H9 (cell line): ENCODE data around the gene UTP25. TPM values are rescaled to one million over a fixed set of nuclear protein-coding genes. Genes with fewer than 3 reads are reported as not detected.

Experiments used
- DNase-seq: peaks from one replicate; pipeline ENCODE4 v3.0.0-alpha.2; 2017
- H2AFZ ChIP-seq: one replicate; pipeline ENCODE4 v1.6.1; 2013; ENCODE audit warnings: mild to moderate bottlenecking, low read length, control low read depth, moderate library complexity
- H2AK5ac ChIP-seq: 2 replicates; pipeline ENCODE4 v1.6.1; 2013; ENCODE audit warnings: low read length, control low read depth, mixed read lengths; ENCODE audit not compliant: insufficient read length
- H2BK120ac ChIP-seq: one replicate; pipeline ENCODE4 v1.6.1; 2013; ENCODE audit warnings: low read depth, mild to moderate bottlenecking, low read length, control low read depth, inconsistent platforms; ENCODE audit not compliant: poor library complexity, severe bottlenecking
- H2BK12ac ChIP-seq: 2 replicates; pipeline ENCODE4 v1.6.1; 2013; ENCODE audit warnings: low read length, control low read depth, mixed read lengths, low read depth; ENCODE audit not compliant: insufficient read length
- H2BK15ac ChIP-seq: 2 replicates; pipeline ENCODE4 v1.6.1; 2013; ENCODE audit warnings: low read depth, low read length, control low read depth
- H2BK20ac ChIP-seq: one replicate; pipeline ENCODE4 v1.6.1; 2013; ENCODE audit warnings: low read depth, mild to moderate bottlenecking, low read length, control low read depth, inconsistent platforms; ENCODE audit not compliant: poor library complexity, severe bottlenecking
- H2BK5ac ChIP-seq: 2 replicates; pipeline ENCODE4 v1.6.1; 2013; ENCODE audit warnings: low read length, control low read depth, mixed read lengths; ENCODE audit not compliant: insufficient read length
- H3K14ac ChIP-seq: 2 replicates; pipeline ENCODE4 v1.6.1; 2013; ENCODE audit warnings: low read length, control low read depth; ENCODE audit not compliant: insufficient read depth
- H3K18ac ChIP-seq: 2 replicates; pipeline ENCODE4 v1.6.1; 2013; ENCODE audit warnings: low read depth, mild to moderate bottlenecking, mixed read lengths, low read length, control low read depth; ENCODE audit not compliant: insufficient read length
- H3K23ac ChIP-seq: 2 replicates; pipeline ENCODE4 v1.6.1; 2013; ENCODE audit warnings: low read length, control low read depth, mixed read lengths, low read depth; ENCODE audit not compliant: insufficient read length
- H3K23me2 ChIP-seq: 2 replicates; pipeline ENCODE4 v1.6.1; 2013; ENCODE audit warnings: low read depth, mild to moderate bottlenecking, mixed read lengths, low read length, control low read depth; ENCODE audit not compliant: insufficient read length, poor library complexity, severe bottlenecking
- H3K27ac ChIP-seq: 2 replicates; pipeline ENCODE4 v1.5.1; 2013; ENCODE audit warnings: low read length, control low read depth, mixed read lengths, low read depth; ENCODE audit not compliant: insufficient read length
- H3K27me3 ChIP-seq: 2 replicates; pipeline ENCODE4 v1.6.1; 2013; ENCODE audit warnings: low read length, control low read depth, inconsistent platforms; ENCODE audit not compliant: insufficient read depth
- H3K4ac ChIP-seq: 2 replicates; pipeline ENCODE4 v1.6.1; 2013; ENCODE audit warnings: low read depth, mild to moderate bottlenecking, control low read depth, inconsistent platforms, low read length, moderate library complexity
- H3K4me1 ChIP-seq: 2 replicates; pipeline ENCODE4 v1.6.1; 2013; ENCODE audit warnings: low read length, control low read depth, inconsistent platforms; ENCODE audit not compliant: insufficient read depth
- H3K4me2 ChIP-seq: 2 replicates; pipeline ENCODE4 v1.6.1; 2013; ENCODE audit warnings: low read length, control low read depth, mixed read lengths; ENCODE audit not compliant: insufficient read length, insufficient read depth
- H3K56ac ChIP-seq: 2 replicates; pipeline ENCODE4 v1.6.1; 2013; ENCODE audit warnings: low read depth, mild to moderate bottlenecking, mixed read lengths, low read length, control low read depth; ENCODE audit not compliant: insufficient read length
- H3K79me1 ChIP-seq: 2 replicates; pipeline ENCODE4 v1.6.1; 2013; ENCODE audit warnings: low read depth, mild to moderate bottlenecking, moderate library complexity, low read length, control low read depth, inconsistent platforms; ENCODE audit not compliant: insufficient read depth, poor library complexity, severe bottlenecking
- H3K79me2 ChIP-seq: 2 replicates; pipeline ENCODE4 v1.6.1; 2013; ENCODE audit warnings: low read length, control low read depth, inconsistent platforms; ENCODE audit not compliant: insufficient read depth
- H3K9ac ChIP-seq: 2 replicates; pipeline ENCODE4 v1.6.1; 2013; ENCODE audit warnings: low read length, control low read depth, mixed read lengths; ENCODE audit not compliant: insufficient read length; ENCODE audit errors: extremely low read depth
- H3K9me3 ChIP-seq: one replicate; pipeline ENCODE4 v1.6.1; 2013; ENCODE audit warnings: low read depth, low read length, inconsistent platforms; ENCODE audit not compliant: control insufficient read depth
- H3T11ph ChIP-seq: one replicate; pipeline ENCODE4 v1.6.1; 2013; ENCODE audit warnings: mild to moderate bottlenecking, low read length, control low read depth, inconsistent platforms
- H4K20me1 ChIP-seq: one replicate; pipeline ENCODE4 v1.6.1; 2013; ENCODE audit not compliant: control insufficient read depth, insufficient read length, insufficient read depth
- H4K5ac ChIP-seq: 2 replicates; pipeline ENCODE4 v1.6.1; 2013; ENCODE audit warnings: low read depth, mild to moderate bottlenecking, mixed read lengths, low read length, control low read depth; ENCODE audit not compliant: insufficient read length
- H4K8ac ChIP-seq: replicated peaks from 2 replicates; pipeline ENCODE4 v1.6.1; 2013; ENCODE audit warnings: low read length, control low read depth, mixed read lengths, low read depth; ENCODE audit not compliant: insufficient read length
- H4K91ac ChIP-seq: 2 replicates; pipeline ENCODE4 v1.6.1; 2013; ENCODE audit warnings: low read depth, mild to moderate bottlenecking, moderate library complexity, mixed read lengths, low read length, control low read depth; ENCODE audit not compliant: insufficient read length
- H3K27ac Mint-ChIP-seq, 3 experiments: 2 replicates in 2 of 3; 3 replicates in 1 of 3; pipeline ENCODE4 v1.8.0; 2020 to 2021; ENCODE audit warnings: mixed read lengths in 3 of 3, mild to moderate bottlenecking in 1 of 3, moderate library complexity in 1 of 3
- H3K27me3 Mint-ChIP-seq: 2 replicates; pipeline ENCODE4 v1.8.0; 2021; ENCODE audit warnings: low read depth, mild to moderate bottlenecking, moderate library complexity, mixed read lengths
- H3K36me3 Mint-ChIP-seq, 3 experiments: 2 replicates in 2 of 3; 3 replicates in 1 of 3; pipeline ENCODE4 v1.8.0; 2020 to 2021; ENCODE audit warnings: low read depth in 3 of 3, mixed read lengths in 3 of 3; ENCODE audit not compliant: insufficient read depth in 1 of 3
- H3K4me1 Mint-ChIP-seq, 2 experiments: 2 replicates each; pipeline ENCODE4 v1.8.0; 2020; ENCODE audit warnings: mixed read lengths in 2 of 2
- H3K4me3 Mint-ChIP-seq, 2 experiments: 2 replicates in 1 of 2; 3 replicates in 1 of 2; pipeline ENCODE4 v1.8.0; 2020 to 2021; ENCODE audit warnings: mild to moderate bottlenecking in 2 of 2, mixed read lengths in 2 of 2, moderate library complexity in 1 of 2
- H3K9me3 Mint-ChIP-seq, 2 experiments: 2 replicates in 1 of 2; 3 replicates in 1 of 2; pipeline ENCODE4 v1.8.0; 2020; ENCODE audit warnings: mild to moderate bottlenecking in 2 of 2, mixed read lengths in 2 of 2, moderate library complexity in 1 of 2
- CTCF ChIP-seq: fragments of 200-600 bp; sonication (generic); conservative IDR thresholded peaks from 3 replicates; pipeline ENCODE4 v1.8.0; 2021; ENCODE audit warnings: antibody characterized with exemption, mild to moderate bottlenecking
- WGBS: extraction: QIAGEN DNeasy Blood & Tissue Kit; methylation state at CpG from one replicate; pipeline ENCODE4 v1.1.7; 2013; ENCODE audit warnings: missing lambda C conversion rate, low lambda C conversion rate, mixed read lengths; ENCODE audit not compliant: insufficient read length; ENCODE audit errors: extremely low coverage; 5-methylcytosine and 5-hydroxymethylcytosine counted together
- total RNA-seq: library from RNA; stranded (reverse); gene quantifications from 2 replicates; pipeline ENCODE4 v1.2.1, GENCODE V29; 2021

The UTP25 gene
- total RNA-seq, 1 experiment from 2014 or later, result 12.9 TPM

GRCh38 chr1:209803568-209803967, 24.2 kb upstream of the UTP25 start:
- Histone ChIP-seq H3K4me1 (no peaks in the 10 kb centered on the region), H3K18ac (no peak overlapping the region), H2BK20ac (no peak overlapping the region), H3T11ph (no peak overlapping the region), H3K23ac (no peak overlapping the region), H2BK5ac (no peak overlapping the region), H4K5ac (no peak overlapping the region), H3K4me2 (no peak overlapping the region), H3K27me3 (no peaks in the 10 kb centered on the region), H2BK12ac (no peak overlapping the region), H3K23me2 (peaks cover 8% of the 10 kb centered on the region), H4K91ac (no peak overlapping the region), H3K9ac (no peak overlapping the region), H3K4ac (no peak overlapping the region), H3K56ac (no peak overlapping the region), H2AFZ (no peak overlapping the region), H3K79me1 (no peaks in the 10 kb centered on the region), H3K79me2 (no peaks in the 10 kb centered on the region), H3K9me3 (no peaks in the 10 kb centered on the region), H2AK5ac (no peak overlapping the region), H2BK15ac (no peak overlapping the region), H2BK120ac (no peak overlapping the region), H4K8ac (no peak overlapping the region), H3K27ac (no peak overlapping the region), H4K20me1 (no peaks in the 10 kb centered on the region), H3K14ac (no peak overlapping the region)
- Mint-ChIP-seq H3K36me3 (peaks cover 0 to 3% (median 0%) of the 10 kb centered on the region in 3 experiments; a peak in 1 of 7 replicates), H3K9me3 (no peaks in the 10 kb centered on the region), H3K27ac (no peak overlapping the region), H3K4me3 (no peak overlapping the region), H3K4me1 (peaks cover 12 to 15% of the 10 kb centered on the region in 2 experiments), H3K27me3 (peaks cover 3% of the 10 kb centered on the region)
- DNase-seq, result no peak
- no CpG with 5 or more reads among the region's 1 CpG for WGBS
- TF ChIP-seq CTCF, result no peak
